T-helper 2 cell (primary cell): Measurements from ENCODE around the gene ZBTB34.
"Not testable (repeated sequence)": the region's sequence is repeated elsewhere in the genome, so short reads cannot be mapped to it uniquely, and the experiment has no call there.

Source experiments
- DNase-seq, 5 experiments: peaks; one replicate each; pipeline versions ENCODE4 v3.0.0 to v3.0.0-alpha.2; 2012 to 2022
- total RNA-seq, 2 donors: gene quantifications; one replicate each; lab custom pipeline; 2026; lab: John Stamatoyannopoulos, UW

Gene ZBTB34, protein sequence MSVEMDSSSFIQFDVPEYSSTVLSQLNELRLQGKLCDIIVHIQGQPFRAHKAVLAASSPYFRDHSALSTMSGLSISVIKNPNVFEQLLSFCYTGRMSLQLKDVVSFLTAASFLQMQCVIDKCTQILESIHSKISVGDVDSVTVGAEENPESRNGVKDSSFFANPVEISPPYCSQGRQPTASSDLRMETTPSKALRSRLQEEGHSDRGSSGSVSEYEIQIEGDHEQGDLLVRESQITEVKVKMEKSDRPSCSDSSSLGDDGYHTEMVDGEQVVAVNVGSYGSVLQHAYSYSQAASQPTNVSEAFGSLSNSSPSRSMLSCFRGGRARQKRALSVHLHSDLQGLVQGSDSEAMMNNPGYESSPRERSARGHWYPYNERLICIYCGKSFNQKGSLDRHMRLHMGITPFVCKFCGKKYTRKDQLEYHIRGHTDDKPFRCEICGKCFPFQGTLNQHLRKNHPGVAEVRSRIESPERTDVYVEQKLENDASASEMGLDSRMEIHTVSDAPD
- total RNA-seq = 7.5 to 13.9 reads per million in 2 donors

DNA sequence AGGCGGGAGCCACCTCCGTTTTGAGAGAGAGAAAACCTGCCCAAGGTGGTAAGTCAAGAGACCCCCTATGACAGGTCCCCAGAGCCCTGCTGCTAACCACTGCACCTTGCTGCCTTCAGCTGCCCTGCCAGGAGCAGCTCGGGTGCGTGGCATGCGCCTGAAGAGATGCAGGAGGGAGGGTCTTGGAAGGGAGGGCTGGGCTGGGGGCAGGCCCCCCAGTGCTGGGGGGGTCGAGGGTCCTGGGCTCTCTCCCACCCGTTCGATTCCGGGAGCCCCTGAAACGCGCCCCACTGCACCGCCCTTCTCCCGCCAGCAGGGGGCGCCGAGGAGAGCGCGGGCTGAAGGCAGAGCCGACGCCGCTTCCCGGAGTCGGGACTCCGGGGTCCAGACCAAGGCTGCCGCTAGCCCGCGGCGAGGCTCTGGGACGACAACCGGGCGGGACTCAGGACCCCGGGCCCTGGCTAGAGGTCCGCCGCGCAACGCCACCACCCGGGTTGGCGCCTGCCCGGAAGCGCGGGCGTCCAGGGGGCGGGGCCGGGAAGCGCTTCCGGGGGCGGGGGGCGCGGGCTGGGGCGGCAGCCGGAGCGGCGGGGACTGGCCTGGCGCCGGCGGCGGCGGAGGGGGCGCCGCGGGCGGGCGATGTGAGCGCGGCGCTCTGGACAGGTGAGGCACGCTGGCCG, at the start of gene ZBTB34:
Gene ZBTB34 (plus strand): TSS at position 563 of the 680 bp plus-strand sequence. CDS start 18,761 bp downstream, outside the sequence.
- DNase-seq = peak; percentile 59 to 71 (median 64)

DNA sequence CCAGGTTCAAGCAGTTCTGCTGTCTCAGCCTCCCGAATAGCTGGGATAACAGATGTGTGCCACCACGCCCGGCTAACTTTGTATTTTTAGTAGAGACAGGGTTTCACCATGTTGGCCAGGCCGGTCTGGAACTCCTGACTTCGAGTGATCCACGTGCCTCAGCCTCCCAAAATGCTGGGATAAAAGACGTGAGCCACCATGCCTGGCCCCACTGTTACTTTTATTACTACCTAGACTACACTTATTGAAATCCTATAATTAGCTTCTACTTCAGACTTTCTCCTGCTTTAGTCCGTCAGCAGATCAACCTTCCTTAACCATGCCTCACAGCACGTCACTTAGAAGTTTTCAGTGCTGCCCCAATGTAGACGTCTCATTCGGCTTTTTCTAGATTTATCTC, 47.4 kb upstream of the ZBTB34 start:
- no peak for DNase-seq

DNA sequence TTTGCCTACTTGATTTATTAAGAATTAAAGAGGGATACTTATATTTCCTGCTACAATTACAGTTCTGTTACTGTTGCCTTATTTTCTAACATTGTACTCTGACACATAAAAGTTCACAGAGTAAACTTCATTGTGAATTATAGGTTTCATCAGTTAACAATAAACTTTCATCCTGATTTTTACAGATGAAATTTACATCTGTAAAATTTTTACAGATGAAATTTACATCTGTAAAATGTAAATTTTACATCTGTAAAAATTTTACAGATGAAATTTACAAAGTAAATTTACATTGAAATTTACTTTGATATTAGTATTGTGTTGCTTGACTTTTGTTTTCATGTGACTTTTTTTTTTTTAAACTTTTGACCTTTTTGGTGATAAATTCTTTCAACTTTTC, 46.3 kb upstream of the ZBTB34 start:
- DNase-seq = no peak

DNA sequence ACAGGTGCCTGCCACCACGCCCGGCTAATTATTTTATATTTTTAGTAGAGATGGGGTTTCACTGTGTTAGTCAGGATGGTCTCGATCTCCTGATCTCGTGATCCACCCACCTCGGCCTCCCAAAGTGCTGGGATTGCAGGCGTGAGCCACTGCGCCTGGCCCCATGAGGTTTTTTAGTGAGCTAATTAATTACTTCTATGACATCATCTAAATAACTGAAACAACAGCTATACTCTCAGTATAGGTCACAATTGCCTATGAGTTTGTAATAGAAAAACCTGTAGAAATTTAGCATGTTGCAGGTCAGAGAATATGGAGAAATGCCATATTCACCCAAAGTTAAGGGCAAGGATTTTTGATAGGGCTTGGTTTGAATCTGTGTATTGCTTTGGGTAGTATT, 42.8 kb upstream of the ZBTB34 start:
- not testable (repeated sequence) for DNase-seq

DNA sequence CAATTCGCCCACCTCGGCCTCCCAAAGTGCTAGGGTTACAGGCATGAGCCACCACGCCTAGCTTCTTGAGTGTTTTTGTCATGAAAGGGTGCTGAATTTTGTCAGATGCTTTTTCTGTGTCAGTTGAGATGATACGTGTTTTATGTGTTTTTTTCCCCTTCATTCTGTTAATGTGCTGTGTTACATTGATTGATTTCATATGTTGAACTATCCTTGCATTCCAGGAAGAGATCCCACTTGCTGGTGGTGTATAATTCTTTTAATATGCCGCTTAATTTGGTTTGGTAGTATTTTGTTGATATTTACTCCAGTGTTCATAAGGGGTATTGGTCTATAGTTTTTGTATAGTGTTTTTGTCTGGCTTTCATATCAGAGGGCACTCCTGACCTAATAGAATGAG, 42.0 kb upstream of the ZBTB34 start:
- no peak for DNase-seq

DNA sequence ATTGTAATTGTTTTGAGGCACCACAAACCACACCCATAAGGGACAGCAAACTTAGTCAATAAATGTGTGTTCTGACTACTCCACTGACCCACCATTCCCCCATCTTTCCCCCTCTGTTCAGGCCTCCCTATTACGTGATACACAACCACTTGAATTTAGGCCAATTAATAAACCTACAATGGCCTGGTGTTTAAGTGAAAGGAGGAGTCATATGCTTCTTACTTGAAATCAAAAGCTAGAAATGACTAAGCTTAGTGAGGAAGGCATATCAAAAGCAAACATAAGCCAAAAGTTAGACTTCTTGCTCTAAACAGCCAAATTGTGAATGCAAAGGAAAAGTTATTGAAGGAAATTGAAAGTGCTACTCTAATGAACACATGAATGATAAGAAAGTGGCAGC, 41.0 kb upstream of the ZBTB34 start:
- DNase-seq = peak in 1 of 5 experiments; percentile 73

DNA sequence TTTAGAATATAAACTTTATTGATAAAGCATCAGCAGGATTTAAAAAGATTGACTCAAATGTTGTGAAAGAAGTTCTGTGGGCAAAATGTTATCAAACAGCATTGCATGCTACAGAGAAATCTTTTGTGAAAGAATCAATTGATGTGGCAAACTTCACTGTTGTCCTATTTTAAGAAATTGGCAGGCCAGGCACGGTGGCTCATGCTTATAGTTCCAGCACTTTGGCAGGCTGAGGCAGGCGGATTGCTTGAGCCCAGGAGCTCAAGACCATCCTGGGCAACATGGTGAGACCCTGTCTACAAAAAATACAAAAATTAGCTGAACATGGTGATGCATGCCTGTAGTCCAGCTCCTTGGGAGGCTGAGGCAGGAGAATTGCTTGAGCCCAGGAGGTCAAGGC, 38.2 kb upstream of the ZBTB34 start:
- DNase-seq = no peak

DNA sequence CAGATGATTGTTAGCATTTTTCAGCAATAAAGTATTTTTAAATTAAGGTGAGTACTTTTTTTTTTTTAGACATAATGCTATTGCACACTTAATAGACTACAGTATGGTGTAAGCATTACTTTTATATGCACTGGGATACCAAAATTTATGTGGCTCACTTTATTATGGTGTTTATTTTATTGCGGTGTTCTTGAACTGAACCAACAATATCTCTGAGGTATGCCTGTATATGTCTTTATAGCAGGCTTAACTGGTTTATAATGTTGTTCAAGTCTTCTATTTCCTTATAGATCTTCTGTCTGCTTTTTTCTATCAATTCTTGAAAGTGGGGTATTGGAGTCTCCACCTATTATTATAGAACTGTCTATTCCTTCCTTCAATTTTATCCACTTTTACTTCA, 37.6 kb upstream of the ZBTB34 start:
- DNase-seq = no peak

DNA sequence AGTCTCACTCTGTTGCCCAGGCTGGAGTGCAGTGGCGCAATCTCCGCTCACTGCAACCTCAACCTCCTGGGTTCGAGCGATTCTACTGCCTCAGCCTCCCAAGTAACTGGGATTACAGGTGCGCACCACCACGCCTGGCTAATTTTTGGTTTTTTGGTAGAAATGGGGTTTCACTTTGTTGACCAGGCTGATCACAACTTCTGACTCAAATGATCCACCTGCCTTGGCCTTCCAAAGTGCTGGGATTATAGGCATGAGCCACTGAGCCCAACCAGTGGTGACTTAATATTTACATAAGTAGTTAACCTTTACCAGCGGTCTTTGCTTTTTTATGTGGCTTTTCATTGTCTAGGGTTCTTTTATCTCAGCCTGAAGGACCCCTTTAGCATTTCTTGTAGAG, 36.4 kb upstream of the ZBTB34 start:
- DNase-seq = not testable (repeated sequence)

DNA sequence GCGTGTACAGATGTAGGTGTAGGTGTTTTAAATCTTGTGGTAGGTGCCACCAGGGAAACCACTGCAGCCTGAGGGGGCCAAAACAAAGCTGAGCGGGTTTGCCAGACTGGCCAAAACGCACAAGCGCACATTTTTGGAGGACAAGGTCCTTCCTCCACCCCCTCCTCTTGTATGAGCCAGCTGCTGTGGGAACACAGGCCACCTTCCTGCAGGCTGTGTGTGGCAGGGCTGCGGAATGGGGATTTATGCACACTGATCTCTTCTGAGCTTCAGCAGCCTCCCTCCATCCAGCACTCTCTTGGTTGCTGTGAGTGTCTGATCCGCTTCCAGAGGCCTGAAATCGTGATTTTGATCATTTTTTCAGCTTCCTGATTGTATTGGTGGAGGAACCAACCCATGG, 33.2 kb upstream of the ZBTB34 start:
- no peak for DNase-seq

DNA sequence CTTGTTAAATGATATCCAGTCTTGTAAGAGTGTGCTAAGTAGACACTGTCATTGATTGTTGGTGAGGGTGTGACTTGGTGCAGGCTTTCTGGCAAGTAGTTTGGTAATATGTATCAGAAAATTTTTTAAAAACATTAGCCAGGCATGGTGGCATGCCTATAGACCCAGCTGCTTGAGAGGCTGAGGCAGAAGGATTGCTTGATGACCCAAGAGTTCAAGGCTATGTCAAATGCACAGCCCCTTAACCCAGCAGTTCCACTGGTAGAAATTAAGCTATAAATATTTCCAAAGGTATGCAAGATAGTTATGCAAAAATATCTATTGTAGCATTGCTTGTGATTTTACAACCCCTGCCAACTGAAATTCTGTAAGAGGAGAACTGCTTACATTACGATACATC, 31.4 kb upstream of the ZBTB34 start:
- DNase-seq = no peak

DNA sequence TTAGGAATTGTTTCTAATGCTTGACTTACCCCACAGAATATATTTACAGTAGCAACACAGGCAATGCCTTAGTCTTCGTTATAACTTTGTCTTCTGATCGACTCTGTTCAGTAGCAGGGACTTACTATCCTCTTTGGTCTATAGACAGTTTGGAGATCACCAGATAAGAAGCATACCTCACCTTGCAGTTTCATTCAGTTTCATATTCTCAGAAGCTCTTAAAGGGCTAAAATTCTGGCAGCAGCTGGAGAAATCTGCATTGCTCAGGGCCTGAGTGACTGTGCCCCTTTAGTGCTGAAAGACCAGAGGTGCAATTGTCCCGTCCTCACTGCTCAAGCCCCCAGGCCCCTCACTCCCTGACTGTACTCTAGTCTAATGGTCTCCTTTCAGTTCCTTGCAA, 29.6 kb upstream of the ZBTB34 start:
- DNase-seq = peak in 1 of 5 experiments; percentile 81

DNA sequence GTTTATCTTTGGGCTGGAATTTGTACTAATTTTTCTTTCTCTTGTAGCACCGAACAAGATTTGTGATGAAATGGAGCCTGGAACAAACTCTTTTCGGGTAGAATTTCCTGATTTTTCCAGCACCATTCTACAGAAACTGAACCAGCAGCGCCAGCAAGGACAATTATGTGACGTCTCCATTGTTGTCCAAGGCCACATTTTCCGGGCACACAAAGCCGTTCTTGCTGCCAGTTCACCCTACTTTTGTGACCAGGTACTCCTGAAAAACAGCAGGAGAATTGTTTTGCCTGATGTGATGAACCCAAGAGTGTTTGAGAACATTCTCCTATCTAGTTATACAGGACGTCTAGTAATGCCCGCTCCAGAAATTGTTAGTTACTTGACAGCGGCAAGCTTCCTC, 28.0 kb upstream of the ZBTB34 start:
- no peak for DNase-seq

DNA sequence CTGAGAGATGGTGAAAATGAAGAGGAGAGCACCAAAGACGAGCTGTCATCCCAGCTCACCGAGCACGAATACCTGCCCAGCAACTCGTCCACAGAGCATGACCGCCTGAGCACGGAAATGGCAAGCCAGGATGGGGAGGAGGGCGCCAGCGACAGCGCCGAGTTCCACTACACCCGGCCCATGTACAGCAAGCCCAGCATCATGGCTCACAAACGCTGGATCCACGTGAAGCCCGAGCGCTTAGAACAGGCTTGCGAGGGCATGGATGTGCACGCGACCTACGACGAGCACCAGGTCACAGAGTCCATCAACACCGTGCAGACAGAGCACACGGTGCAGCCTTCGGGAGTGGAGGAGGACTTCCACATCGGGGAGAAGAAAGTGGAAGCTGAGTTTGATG, 27.4 kb upstream of the ZBTB34 start:
- no peak for DNase-seq

DNA sequence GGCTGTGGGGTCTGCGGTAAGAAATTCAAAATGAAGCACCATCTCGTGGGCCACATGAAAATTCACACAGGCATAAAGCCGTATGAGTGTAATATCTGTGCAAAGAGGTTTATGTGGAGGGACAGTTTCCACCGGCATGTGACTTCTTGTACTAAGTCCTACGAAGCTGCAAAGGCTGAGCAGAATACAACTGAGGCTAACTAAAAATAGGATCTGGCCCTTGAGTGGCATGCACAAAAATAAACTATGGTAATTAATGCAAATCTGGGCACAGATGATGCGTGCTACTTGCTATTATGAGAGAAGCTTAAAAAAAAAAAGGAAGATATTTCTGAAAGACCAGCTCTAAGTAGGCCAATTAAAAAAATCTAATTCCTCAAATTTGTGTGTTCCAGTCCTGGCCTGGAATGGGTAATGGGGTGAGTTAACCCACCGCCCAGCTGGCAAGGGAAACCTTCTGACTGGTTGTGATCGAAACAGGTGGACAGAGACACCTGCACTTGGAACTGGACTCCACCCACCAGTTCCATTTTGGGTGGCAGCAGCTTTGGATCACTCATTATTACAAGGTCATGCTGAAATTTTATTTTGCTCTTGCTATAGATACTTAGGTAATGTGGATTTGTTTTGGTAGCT, 26.6 kb upstream of the ZBTB34 start:
- no peak for DNase-seq

DNA sequence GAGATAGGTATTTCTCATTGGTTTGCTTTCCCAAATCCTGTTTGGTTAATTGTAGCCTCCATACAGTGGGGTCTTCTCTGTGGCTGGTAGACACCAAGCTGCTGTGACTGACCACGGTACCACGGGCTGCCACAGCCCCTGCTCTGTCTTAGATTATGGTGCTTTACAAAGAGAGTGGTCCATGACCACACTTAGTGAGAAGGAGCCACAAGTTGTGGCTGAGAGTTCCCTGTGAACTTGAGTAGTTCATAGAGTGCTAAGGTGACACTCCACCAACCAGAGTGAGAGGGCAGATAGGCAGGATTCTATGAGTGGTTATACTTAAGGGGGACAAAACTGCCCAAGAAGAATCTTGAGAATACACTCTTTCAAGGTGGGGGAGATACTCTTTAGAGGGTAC, 25.8 kb upstream of the ZBTB34 start:
- peak in 1 of 5 experiments; percentile 42 for DNase-seq

DNA sequence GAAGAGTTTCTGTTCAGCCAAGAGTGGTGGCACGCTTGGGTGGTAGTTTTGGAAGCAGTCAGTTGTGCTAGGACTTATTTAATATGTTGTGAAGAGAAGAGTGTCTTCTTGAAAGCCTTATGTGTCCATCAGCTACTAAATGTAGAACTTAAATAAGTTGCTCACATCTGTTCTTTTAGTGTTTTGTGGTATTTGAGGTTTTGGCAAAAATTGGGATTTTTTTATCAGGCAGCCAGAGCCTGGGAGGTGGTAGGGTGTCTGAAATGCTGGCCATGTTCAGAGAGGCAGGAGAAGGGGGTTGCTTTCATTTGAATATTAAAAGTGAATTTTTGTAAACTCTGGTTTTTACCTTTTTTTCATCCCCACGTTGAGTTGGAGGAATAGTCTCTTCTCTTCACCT, 24.2 kb upstream of the ZBTB34 start:
- no peak for DNase-seq

DNA sequence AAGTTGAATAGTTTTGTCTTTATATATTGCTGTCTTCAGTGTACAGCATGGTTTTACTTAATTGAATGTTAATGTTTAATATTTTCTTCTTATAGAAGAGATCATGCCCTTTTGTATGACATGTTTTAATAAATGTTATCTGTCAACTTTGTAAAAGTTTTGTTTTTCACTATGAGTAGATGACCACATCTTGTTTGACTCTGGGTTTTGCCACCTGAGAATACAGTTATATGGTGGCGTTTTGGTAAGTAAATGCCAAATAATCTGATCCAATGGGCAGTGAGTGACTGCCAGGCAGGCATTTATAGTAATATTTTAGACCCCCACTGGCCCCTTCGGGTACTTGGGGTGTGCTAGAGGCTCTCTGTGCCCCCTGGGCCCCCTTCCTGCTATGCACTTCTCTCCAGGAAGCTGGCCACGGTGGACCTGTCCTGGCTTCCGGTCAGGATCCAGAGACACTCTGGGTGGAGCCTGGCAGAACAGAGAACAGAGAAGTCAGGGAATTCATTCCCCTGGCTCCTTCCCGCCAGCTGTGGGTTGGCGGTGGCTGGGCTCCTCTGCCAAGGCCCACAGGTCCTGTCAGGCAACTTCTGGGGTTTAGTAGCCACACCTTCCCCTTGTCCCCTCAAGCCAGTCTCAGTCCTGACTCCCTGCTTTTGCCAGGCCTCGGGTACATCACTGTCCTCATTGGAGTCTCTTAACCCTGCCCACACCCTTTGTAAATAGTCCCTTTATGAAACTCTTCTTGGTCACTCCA, 22.2 kb upstream of the ZBTB34 start:
- peak in 1 of 5 experiments; percentile 63 for DNase-seq

DNA sequence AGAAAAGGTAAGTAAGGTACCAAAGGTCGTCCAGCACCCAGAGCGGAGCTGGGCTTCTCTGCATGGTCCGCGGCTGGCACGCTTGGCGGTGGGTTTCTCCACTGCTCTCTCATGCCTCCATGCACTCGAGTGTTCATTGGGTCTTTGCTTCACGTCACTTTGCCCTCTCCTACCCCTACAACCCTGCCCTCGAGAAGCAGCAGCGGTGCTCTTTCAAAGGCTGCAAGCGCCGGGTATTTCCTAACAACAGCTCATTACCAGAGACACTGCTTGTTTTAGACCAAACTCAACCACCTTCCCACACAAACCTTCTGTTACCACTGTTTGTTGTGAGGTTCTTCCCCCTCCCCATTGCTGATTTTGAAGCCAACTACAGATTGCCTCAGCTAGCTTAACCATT, 21.5 kb upstream of the ZBTB34 start:
- peak in 1 of 5 experiments; percentile 79 for DNase-seq

DNA sequence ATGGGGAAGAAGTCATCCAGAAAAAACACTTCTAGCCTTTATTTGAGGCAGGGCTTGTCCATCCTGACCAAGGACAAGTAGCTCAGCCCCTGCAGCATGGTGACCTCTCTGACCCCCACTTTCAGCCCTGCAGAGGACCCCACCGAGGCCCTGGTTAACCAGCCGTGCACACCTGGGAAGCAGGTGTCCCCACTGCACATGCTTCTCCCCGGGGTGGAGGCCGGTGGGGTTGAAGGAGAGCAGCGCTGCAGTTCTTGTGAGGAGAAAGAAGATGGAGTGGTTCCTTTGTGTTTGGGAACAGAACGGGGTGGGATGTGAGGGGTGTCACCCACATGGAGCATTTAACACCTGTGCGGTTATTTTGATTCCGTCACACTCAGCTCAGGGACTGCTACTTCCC, 21.1 kb upstream of the ZBTB34 start:
- no peak for DNase-seq

DNA sequence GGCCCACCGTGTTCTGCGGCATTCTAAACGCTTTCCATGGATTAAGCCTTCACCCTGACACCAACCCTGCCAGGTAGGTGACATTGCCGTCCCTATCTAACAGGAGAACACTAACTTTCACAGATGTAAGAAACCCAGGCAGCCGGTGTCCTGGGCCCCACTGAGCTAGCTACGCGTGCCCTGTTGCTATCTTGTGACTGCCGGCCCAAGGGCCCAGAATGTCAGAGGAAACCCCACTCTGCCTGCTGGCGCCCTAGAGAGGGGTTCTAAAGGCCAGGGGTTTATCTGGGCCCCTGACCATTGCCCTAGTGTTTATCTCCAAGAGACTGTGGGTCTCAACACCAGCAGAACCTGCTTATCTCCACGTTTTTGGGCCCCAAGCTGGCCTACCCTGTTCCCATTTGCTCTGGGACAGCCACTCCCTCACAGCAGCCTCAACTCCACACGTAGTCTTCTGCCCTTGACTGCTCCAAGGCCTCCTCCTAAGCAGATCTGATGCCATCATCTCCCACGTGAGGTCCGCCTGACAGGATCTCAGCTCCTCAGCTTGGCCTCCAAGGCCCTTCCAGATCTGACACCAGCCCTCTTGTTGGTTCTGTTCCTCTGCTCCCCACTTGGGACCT, 18.1 kb upstream of the ZBTB34 start:
- no peak for DNase-seq
